Prostate gland (tissue), 2 donors: ENCODE measurements around the gene GPC5. TPM values are rescaled to one million over a fixed set of nuclear protein-coding genes. Genes with fewer than 3 reads are reported as not detected.

Experiments
- DNase-seq: peaks from one replicate; pipeline ENCODE4 v3.0.0-alpha.2; 2019; ENCODE audit warnings: low spot score
- H3K27ac ChIP-seq, 2 donors: fragments of 200-600 bp; sonication (generic); 2 replicates each; pipeline ENCODE4 v1.5.1; 2017 to 2019
- H3K27me3 ChIP-seq: fragments of 200-600 bp; sonication (generic); replicated peaks from 2 replicates; pipeline ENCODE4 v1.5.1; 2019; ENCODE audit not compliant: insufficient read depth
- H3K36me3 ChIP-seq, 2 donors: fragments of 200-600 bp; sonication (generic); 1 replicate in 1 of 2; 2 replicates in 1 of 2; pipeline versions ENCODE4 v1.5.1 to v1.8.1; 2017 to 2019
- H3K4me1 ChIP-seq: fragments of 200-600 bp; sonication (generic); replicated peaks from 2 replicates; pipeline ENCODE4 v1.5.1; 2019
- H3K4me3 ChIP-seq, 2 donors: fragments of 200-600 bp; sonication (generic); 2 replicates each; pipeline ENCODE4 v1.5.1; 2017 to 2019
- H3K9me3 ChIP-seq: fragments of 200-600 bp; sonication (generic); 2 replicates; pipeline ENCODE4 v1.5.1; 2017
- CTCF ChIP-seq, 4 experiments: fragments of 200-600 bp in 2 of 4; fragments of 450-650 bp in 2 of 4; sonication (generic) in 2 of 4; IDR thresholded peaks; 1 replicate in 3 of 4; 2 replicates in 1 of 4; pipeline ENCODE4 v1.5.1; 2016 to 2019; ENCODE audit warnings: antibody characterized with exemption in 4 of 4, mild to moderate bottlenecking in 2 of 4, moderate library complexity in 2 of 4
- POLR2A ChIP-seq: fragments of 450-650 bp; IDR thresholded peaks from one replicate; pipeline ENCODE4 v1.6.1; 2016; ENCODE audit warnings: antibody characterized with exemption, mild to moderate bottlenecking
- POLR2AphosphoS5 ChIP-seq: sonication (generic); formaldehyde crosslinking; IDR thresholded peaks from one replicate; pipeline ENCODE4 v1.6.1; 2017; ENCODE audit warnings: antibody characterized with exemption
- WGBS: methylation state at CpG from one replicate; pipeline ENCODE4 v1.1.5; 2018; 5-methylcytosine and 5-hydroxymethylcytosine counted together
- intact Hi-C: fragments of 100-400 bp; cut with DNase I; formaldehyde crosslinking; loops from one replicate; pipeline ENCODE4 v1.14.2; 2022
- microRNA counts, 2 donors: library from miRNA; unstranded; fragments of <30 nt; microRNA quantifications; one replicate each; lab custom pipeline; 2016 to 2017
- microRNA-seq: library from miRNA; unstranded; fragments of <30 nt; microRNA quantifications from one replicate; pipeline ENCODE4, GENCODE V29; 2016
- small RNA-seq, 2 donors: library from RNA; depleted of rRNA; stranded (forward); fragments of <200 nt; gene quantifications; one replicate each; pipeline ENCODE3, GENCODE V24; 2016
- total RNA-seq, 2 donors: library from RNA; depleted of rRNA; stranded (reverse); fragments of >200 nt; gene quantifications; one replicate each; pipeline ENCODE4 v1.1.0, GENCODE V29; 2016

Gene GPC5
- total RNA-seq, 2 donors from 2014 or later: 0.23 to 35.0 TPM

- H3K4me1 ChIP-seq: no peaks in the 10 kb centered on the region
- WGBS: 35% methylated on average over 3 of the region's 3 CpGs
- H3K9me3 ChIP-seq: no peaks in the 10 kb centered on the region
- no peaks in the 10 kb centered on the region for H3K27me3 ChIP-seq
- no peak overlapping the region for H3K4me3 ChIP-seq
- intact Hi-C loops: no loop called here
- no peaks in the 10 kb centered on the region for H3K36me3 ChIP-seq
- DNase-seq: no peak
- H3K27ac ChIP-seq: no peak overlapping the region
- TF ChIP-seq CTCF (IDR thresholded peaks at IDR 0.05) (no peak), POLR2AphosphoS5 (no peak), POLR2A (no peak)
These were observed 1502.0 kb downstream of the GPC5 start for GRCh38 chr13:92900446-92900845.

- Histone ChIP-seq H3K4me3 (no peak overlapping the region), H3K27ac (no peak overlapping the region), H3K27me3 (no peaks in the 10 kb centered on the region), H3K36me3 (no peaks in the 10 kb centered on the region), H3K9me3 (no peaks in the 10 kb centered on the region), H3K4me1 (no peaks in the 10 kb centered on the region)
- 55% methylated on average over 5 of the region's 5 CpGs for WGBS
- intact Hi-C loops: no loop called here
- DNase-seq: no peak
- TF ChIP-seq POLR2AphosphoS5 (no peak), CTCF (IDR thresholded peaks at IDR 0.05) (no peak), POLR2A (no peak)
These were observed 1503.3 kb downstream of the GPC5 start for GRCh38 chr13:92901739-92902138.

DNA sequence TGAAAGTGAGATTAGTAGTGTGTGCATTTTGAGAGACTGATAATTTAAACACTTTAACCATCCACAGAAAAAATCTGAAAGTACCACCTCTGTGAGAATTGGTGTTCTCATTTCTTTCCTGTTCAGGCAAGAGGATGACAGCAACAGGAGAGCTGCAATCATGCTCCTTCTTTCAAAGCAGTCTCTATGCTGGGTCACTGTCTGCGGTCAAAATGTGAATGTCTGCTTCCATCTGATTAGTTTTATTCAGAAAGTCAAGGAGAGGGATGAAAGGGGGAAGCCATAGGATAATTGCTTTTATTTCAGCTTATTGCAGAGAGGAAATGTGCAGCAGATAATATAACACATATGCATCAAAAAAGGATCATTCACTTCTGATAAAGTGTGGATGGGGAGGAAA lies 1514.2 kb downstream of the GPC5 start:
- TF ChIP-seq CTCF (IDR thresholded peaks at IDR 0.05) (no peak), POLR2AphosphoS5 (no peak), POLR2A (no peak)
- Histone ChIP-seq H3K27ac (no peak overlapping the region), H3K4me1 (no peaks in the 10 kb centered on the region), H3K9me3 (no peaks in the 10 kb centered on the region), H3K36me3 (no peaks in the 10 kb centered on the region), H3K4me3 (no peak overlapping the region), H3K27me3 (no peaks in the 10 kb centered on the region)
- DNase-seq: no peak
- intact Hi-C loops: no loop called here
- 100% methylated on average over 1 of the region's 1 CpG for WGBS

DNA sequence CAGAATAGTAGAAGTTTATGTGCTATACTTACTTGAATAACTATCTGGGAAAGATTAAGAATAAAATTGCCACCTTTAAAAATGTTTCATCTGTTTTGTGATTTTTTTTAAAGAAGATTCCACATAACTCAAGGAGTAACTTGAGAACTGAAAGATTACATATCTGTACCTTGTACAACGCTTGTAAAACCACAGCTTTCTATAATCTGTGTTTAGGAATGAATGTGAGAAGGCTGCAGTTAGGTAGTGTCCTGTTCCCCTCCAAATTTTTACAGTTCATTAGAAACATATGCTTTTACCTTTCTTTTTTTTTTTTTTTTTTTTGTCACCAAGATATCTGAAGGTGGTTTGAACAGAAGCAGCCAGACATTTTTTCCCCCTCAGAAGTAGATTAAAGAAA lies 1515.4 kb downstream of the GPC5 start:
- Histone ChIP-seq H3K36me3 (no peaks in the 10 kb centered on the region), H3K4me1 (no peaks in the 10 kb centered on the region), H3K27ac (no peak overlapping the region), H3K4me3 (no peak overlapping the region), H3K27me3 (no peaks in the 10 kb centered on the region), H3K9me3 (no peaks in the 10 kb centered on the region)
- intact Hi-C loops: no loop called here
- TF ChIP-seq POLR2AphosphoS5 (no peak), POLR2A (no peak), CTCF (IDR thresholded peaks at IDR 0.05) (no peak)
- DNase-seq: no peak
- 53% methylated on average over 1 of the region's 1 CpG for WGBS

MicroRNAs encoded within 50 kb of the gene (microRNA counts, 767-probe panel; counts per million panel counts)
- microRNA hsa-miR-18a-5p (lab: Ali Mortazavi, UCI) (268 to 431 counts per million in 2 donors), microRNA hsa-miR-19a-3p (lab: Ali Mortazavi, UCI) (431 to 1,721 counts per million in 2 donors), microRNA hsa-miR-19b-3p (lab: Ali Mortazavi, UCI) (431 to 2,000 counts per million in 2 donors), microRNA hsa-miR-20a-5p+hsa-miR-20b-5p (lab: Ali Mortazavi, UCI) (2,273 to 3,531 counts per million in 2 donors), microRNA hsa-miR-92a-3p (lab: Ali Mortazavi, UCI) (2,856 to 3,229 counts per million in 2 donors)

Small RNAs within 50 kb of the gene (microRNA-seq; reads per million reads assigned to microRNA genes)
- not detected for gene MIR548AS

Small RNAs within 50 kb of the gene (small RNA-seq; reads per million reads assigned to genes)
- 0 reads per million in 2 donors for gene AL356737.1
- gene FABP5P4: 0 reads per million in 2 donors
- 0 reads per million in 2 donors for gene MIR548AS
- 0 reads per million in 2 donors for gene RNU4ATAC3P

Other genes with a start within 250 kb of the GPC5 start
- gene MIR17HG, start 50.9 kb upstream of the GPC5 start, total RNA-seq: 1 to 10 TPM; 1.0 to 2.9 TPM